ENCODE results near the gene HNMT. TPM values are rescaled to one million over a fixed set of nuclear protein-coding genes. Genes with fewer than 3 reads are reported as not detected.
"Not testable (repeated sequence)": the region's sequence is repeated elsewhere in the genome, so short reads cannot be mapped to it uniquely, and the experiment has no call there.

Gene HNMT
- not detected in 2 replicates for total RNA-seq

- intact Hi-C loops (cut with micrococcal nuclease): no loop called here
Measured at GRCh38 chr2:137964066-137964858, at the start of gene HNMT. TSS of gene HNMT (plus strand) at chr2:137964473. CDS start at chr2:137964492, 19 bp downstream.

DNA sequence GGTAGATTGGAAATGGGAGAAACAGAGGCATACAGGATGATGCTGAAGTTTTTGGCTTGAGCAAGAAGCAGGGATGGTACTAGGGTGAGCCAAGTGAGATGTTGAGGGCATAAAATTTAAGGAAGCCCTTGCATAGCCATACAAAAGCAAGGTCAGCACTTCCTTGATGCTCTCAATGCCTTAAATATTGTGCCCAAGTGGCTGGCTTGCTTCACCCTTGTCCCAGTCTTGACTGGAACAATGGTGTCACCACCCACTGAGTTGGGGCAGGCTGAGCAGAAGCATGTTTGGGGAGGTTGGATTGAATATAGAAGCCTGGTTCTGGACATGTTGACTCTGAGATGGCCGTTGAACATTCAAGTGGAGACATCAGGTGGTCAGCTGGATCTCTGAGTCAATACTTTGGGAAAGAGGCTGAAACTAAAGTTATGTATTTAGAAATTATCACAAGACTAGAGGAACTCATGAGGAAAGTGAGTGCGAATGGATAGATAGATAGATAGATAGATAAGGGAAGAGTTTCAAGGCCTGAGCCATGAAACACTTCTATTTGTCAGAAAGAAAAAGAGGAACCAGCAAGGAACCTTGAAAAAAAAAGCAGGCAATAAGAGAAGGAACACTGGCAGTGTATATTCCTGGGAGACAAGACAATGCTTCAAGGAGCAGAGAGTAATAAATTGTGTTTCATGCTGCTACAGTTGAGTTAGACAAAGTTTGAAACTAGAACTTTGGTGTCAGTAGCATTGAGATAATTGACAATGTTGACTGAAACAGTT, 43.0 kb upstream of the HNMT start:
- intact Hi-C loops (cut with micrococcal nuclease): no loop called here

DNA sequence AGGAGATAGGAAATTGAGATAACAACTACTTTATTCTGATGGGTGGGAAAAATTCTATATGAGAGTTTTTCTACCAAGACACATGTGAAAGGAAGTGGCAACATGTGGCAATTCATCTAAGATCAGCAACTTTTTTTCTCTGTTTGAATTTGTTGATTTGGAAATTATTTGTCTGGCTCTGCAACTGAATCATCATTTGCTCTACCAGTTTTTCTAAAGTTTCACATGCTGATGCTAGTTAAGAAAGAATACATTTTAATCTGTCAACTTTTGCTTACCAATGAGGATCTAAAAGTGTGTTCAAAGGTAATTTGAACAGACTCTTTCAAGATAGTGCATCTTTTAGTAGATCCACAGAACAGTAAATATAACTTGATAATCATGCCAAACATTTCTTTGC, 42.1 kb upstream of the HNMT start:
- intact Hi-C loops (cut with micrococcal nuclease): not testable (repeated sequence)

DNA sequence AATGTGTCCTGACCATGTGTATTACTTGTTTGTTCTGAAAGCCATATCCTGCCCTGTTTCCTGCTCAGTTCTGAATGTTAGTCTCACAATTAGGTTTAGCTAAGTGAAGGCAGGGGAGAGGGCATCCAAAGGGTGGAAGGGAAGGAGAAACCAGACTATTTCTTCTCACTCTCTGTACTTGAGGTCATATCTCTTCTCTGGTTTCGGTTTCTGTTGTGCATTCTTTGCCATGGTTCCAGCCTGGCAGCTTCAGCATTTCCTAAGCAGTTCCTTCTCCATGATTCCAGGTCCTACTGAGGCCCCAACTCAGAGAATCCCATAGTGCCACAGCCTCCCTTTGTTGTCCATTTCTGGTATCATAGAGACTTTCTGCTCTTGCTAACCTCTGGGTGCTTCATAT, 40.3 kb upstream of the HNMT start:
- intact Hi-C loops (cut with micrococcal nuclease): no loop called here

- intact Hi-C loops (cut with micrococcal nuclease): no loop called here
Measured at GRCh38 chr2:137925599-137925998, 38.7 kb upstream of the HNMT start.

DNA sequence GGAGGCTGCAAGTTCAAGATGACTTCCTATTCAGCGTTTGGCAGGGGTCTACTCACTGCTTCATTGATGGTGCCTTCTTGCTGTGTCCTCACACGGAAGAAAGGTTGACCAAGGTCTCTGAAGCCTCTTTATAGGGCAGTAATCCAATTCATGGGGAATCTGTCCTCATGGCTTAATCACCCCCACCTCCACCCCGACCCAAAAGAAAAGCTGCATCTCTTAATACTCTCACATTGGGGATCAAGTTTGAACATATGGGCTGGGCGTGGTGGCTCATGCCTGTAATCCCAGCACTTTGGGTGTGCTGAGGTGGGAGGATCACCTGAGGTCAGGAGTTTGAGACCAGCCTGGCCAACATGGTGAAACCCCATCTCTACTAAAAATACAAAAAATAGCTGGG, 36.4 kb upstream of the HNMT start:
- intact Hi-C loops (cut with micrococcal nuclease): no loop called here

DNA sequence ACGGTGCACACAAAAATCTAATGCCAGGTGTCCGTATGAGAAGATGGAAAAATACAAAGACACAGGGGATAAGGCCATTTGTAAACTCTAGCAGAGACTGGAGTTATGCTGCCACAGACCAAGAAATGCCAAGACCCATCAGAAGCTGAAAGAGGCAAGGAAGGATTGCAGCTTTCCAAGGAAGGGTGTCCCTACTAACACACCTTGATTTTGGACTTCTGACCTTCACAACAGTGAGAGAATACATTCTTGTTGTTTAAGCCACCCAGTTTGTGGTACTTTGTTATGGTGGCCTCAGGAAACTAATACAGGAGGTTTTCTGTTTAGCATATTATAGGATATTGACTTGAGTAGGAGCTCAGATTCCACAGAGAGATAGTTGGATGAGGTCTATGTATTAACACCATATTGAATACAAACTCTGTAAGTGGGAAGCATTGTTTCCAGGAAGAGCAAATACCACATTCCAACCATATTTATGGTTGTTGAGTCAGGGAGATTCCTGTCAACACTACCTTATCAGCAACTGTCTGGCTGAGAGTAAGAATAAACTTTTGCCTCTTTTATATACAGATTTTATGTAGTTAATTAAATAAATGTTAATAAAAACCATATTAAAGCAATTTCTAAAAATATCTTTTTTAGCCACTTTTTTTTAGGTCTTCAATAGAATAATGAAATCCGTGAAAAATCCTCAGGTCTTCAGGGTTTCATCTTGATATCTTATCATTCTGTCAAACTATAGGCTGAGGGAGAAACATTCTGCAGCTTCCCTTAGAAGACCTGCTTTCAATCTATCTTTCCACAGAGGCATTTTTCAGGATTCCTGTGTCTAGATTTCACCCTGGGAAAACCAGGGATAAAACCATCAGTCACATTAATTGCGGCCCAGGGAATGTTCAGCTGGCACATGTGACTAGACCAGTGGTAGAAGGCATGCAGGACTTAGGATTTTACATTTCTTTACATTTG, 35.4 kb upstream of the HNMT start:
- intact Hi-C loops (cut with micrococcal nuclease): no loop called here

DNA sequence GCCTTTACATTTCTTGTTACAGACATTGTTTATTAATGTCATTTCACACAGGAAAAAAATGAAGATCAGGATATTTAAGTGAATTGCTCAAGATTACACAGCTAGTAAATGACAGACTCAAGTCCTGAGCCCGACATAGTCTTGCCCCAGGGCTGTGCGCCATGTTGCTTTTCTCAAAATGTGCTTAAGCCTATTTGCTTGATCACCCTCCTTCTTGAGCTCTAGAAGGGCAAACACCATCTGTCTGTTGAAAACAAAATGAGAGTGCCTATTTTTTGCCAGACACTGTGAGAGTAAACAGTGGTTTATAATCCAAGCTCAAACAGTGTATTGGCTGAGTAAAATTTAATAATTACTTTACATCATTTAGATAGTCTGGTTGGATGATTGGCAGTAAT, 34.8 kb upstream of the HNMT start:
- intact Hi-C loops (cut with micrococcal nuclease): no loop called here

GRCh38 chr2:137930146-137930545, 34.1 kb upstream of the HNMT start:
- intact Hi-C loops (cut with micrococcal nuclease): no loop called here

DNA sequence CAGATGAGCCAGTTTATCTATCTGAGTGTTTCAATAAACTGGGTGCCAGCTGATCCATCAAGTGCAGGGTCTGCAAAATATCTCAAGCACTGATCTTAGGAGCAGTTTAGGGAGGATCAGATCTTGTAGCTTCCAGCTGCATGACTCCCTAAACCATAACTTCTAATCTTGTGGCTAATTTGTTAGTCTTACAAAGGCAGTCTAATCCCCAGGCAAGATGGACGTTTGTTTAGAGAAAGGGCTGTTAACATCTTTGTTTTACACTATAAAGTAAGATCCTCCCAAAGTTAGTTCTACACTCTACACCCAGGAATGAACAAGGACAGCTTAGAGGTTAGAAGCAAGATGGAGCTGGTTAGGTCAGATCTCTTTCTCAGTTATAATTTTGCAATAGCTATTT, 28.7 kb upstream of the HNMT start:
- intact Hi-C loops (cut with micrococcal nuclease): no loop called here

DNA sequence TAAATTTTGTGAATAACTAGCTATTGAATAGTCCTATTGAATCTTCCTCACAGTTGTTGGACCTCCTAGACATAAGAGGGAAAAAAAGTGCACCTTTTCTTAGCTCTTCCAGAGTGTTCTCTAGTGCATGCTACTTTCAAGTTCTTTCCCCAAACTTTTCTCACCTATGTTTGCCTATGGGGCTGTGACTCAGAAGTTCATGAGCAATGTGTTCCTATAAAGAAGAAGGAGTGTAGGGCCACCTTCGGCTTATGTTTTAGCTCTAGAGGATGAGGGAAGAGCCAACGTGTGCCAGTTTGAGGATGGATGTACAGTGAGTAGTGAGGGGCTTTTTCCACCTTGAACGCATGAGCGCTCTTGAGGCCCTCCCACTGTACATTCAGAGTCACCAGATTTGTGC, 27.0 kb upstream of the HNMT start:
- intact Hi-C loops (cut with micrococcal nuclease): no loop called here

- intact Hi-C loops (cut with micrococcal nuclease): no loop called here
Measured at GRCh38 chr2:137937778-137938177, 26.5 kb upstream of the HNMT start.

GRCh38 chr2:137938204-137938603, 26.1 kb upstream of the HNMT start:
- intact Hi-C loops (cut with micrococcal nuclease): no loop called here

- intact Hi-C loops (cut with micrococcal nuclease): no loop called here
Measured at GRCh38 chr2:137939026-137939425, 25.2 kb upstream of the HNMT start.

DNA sequence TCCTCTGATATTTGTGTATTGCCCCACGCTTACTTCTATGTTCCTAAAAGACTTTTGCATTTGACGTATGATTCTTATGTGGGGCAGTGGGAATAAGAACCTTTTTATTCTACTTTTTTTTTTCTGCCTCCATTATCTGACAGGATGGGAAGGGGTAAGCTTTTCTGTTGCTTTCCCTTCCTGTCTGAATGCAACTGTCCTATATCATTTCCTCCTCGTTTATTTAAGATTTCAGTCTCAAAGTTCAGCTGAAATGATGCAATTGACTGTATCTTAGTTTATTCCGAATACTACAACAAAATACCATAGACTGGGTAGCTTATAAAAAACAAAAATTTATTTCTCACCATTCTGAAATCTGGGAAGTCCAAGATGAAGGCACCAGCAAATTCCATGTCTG, 24.1 kb upstream of the HNMT start:
- intact Hi-C loops (cut with micrococcal nuclease): no loop called here

DNA sequence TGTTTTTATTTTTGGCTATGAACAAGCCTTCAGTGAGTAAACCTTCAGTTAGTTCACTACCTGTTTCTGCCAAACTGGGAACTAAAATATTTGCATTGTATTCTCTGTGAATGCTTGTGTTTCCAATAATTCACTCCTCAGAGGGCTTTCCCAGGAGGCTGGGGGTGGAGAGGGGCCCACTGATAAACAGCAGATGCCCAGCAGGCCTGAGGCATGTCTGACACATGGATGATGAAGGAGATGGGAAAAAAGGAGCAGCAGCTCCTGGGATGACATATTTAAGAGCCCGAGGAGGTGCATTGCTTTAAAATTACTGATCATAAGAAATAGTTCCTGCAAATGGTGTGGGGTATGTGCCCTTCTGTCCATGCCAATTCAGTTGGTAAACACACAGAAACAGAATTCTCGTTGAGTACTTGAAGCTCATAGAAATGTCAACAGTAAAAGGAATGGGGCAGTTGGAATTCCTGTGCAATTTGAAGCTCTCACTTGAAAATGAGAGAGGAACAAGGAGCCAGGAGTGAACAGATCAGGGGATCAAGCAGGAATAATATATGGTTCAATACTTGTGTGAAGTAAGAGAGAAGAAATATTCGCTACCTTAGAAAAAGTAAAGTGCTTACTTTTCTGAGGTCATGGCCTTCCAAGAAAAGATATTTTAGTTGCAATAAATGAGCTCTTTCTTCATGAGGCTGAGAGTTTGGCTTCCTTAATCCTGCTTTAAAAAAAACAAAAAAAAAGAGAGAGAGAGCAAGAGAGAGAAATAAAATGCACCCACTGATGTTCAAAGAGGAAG, 22.0 kb upstream of the HNMT start:
- intact Hi-C loops (cut with micrococcal nuclease): no loop called here

DNA sequence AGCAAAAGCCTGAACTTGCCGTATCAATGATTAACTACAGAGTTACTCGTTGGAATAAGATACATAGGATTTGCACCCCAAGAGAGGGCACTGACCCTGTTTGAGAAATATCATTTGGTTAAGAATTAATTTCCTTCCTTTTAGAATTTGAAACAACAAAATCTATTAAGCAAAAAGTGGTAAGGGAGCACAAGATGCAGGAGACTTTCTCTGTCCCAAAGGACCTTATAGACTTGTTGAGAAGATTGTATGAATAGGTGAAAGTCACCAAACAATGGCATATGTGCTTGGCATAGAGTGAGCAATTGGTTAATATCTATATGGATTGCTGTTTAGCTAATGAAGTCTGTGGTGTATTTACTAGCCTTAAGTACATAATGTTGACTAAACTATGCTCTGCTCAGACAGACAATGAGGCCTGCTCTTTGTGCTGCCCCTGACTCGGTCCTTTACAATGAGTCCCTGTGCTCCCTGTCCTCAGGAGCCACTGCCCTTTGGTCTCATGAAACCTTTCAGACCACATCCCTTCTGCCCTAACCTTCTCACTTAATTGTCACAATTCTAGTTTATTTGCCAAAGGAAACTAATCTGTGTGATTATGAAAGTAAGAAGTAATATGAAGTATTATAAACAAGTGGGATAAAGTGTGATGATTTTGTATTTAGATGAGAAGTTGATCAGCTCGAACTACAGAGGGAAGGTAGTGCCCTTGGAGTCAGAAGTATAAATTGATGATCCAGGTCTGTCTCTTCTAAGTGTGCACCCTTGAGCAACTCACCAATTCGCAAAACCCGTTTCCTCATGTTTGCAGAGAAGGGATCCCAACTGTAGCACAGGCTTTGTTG, 21.2 kb upstream of the HNMT start:
- intact Hi-C loops (cut with micrococcal nuclease): no loop called here

DNA sequence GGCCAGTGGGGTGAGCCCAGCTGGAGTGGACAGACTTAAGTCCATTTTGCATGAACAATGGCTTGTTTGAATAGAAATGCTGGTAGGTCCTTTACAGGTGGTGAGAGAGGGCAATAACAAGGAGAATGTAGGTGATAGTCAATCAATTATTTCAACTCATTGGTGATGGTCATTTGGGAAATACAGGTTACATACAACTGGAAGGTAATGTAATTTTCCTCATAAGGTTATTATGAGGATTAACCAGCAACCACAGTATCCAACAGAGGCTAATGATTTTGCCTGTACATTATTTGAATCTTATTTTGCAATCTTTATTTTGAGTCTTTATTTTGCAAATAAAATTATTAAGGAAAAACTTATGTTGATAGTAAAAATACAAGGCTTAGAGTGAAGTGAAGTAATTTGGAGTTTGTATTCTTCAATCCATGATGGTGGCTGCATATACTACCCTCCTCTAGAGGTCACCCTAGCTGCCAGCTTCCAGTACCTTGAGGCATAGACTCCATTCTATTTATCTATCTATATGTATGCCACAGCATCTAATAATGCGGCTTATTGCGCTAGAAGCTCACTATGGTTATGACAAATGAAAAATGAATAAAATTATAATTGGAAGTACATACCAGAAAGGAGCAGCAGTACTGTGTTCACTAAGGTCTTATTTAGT, 20.5 kb upstream of the HNMT start:
- intact Hi-C loops (cut with micrococcal nuclease): no loop called here

DNA sequence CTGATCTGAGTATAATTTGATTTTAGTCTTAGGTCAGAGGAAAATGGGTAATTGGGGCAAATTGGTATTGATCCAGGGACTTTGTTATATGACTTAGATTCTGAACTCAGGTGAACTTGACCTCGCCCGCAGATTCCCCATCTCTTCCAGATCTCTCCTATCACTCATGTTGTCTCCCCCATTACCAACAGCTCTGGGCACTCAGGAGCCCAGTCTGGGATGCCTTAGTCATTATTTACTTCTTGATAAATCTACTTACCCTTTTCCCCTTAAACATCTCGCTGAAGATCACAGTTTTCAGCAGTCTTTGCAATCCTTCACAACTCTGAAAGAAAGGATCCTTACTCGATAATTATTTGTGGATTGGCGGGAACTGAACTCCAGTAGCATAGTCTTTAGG, 19.6 kb upstream of the HNMT start:
- intact Hi-C loops (cut with micrococcal nuclease): no loop called here
